Stimulated activated CD8-positive, alpha-beta memory T cell treated with anti-CD3 and anti-CD28 coated beads, Interleukin-4, amount 100 ng/mL, for 1 hour (primary cell): Measurements from ENCODE around the gene CCDC3.
"Not testable (repeated sequence)": the region's sequence is repeated elsewhere in the genome, so short reads cannot be mapped to it uniquely, and the experiment has no call there.

Experiments
- DNase-seq, 2 donors: peaks; one replicate each; pipeline ENCODE4 v3.0.0-alpha.2; 2020; ENCODE audit warnings: low read depth in 2 of 2, low spot score in 1 of 2

The CCDC3 gene

DNA sequence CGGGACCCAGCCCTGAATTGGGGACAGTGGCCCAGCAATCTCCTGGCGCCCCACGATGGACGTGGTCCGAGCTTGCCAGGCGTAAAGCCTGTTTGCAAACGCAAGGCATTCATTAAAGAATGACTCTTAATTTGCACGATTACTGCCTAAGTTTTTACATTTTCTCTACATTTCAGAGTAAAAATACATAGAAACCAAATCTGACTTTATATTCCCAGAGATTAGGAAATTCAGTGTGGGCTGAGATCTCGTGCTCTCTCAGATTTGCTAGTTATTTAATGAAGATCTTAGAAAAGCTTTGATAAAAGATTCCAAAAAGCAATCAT lies 337 bp upstream of the CCDC3 start:
- no peak for DNase-seq

DNA sequence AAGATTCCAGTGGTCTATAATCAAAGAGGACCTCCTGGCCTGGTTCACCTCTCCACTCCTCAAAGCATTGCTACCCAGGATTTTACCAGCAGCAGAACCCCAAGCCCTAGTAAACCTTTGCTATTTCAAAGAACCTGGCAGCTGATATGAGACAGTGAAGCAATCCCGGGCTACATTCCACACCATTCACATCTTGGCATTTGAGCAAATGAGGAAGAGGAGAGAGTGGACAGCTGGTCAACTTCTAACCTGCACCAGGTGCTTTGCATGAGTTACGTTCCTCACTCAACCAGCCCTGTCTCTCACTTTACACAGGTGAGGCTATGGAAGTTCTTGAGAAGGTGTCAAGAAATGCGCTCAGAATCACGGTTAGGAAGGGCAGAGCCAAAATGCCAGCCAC lies 1.1 kb downstream of the CCDC3 start:
- DNase-seq: no peak

DNA sequence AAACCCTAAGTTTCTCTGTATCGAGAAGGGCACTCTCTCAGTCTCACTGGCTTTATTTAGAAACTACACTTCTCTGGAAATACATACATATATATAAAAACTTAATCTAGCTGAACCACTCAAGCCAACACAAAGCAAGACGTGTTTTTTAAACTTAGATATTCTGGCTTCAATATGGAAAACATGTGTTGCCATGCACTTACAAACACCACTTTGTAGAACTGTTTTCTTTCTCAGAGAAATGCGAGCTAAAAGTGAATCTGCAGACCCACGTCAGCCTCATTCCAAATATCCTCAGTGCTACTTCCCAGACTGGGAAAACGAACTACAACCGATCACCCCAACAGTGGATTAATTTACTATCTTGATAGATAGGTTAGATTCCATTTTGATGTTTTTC lies 1.7 kb downstream of the CCDC3 start:
- DNase-seq: no peak

DNA sequence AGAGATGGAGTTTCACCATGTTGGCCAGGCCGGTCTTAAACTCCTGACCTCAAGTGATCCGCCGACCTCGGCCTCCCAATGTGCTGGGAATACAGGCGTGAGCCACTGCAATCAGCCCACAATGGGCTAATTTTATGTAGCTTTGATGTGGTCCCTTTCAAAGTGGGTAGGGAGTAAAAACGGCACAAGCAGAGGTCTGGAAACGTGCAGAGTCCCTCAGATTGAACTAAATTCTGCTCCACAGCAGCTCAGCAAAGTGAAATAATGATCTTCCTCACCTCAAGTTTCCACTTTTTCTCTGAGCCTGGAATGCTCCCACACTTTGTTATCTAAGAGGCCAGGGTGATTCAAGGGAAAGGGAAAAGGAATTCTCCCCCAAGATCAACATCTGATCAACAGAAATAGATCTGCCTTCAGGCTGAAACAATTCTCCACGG lies 6.1 kb downstream of the CCDC3 start:
- no peak for DNase-seq

DNA sequence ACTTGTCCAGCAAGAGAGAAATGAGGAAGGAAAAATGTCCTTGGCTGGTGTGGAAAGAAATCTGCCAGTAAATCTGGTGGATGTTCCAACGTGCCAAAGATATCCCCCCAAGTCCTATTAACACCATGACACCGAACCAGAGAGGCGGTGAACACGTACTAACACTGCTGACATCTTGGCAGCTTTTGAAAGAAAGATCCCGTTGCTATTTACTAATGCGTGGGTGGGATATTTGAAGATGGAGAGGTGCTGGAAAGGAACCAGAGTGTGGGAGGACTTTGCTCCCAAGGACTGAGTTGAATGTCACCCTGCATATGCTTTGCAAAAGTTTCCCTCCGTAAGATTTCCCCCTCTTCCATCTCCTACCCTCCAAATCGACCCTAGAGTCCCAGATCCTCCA lies 7.9 kb downstream of the CCDC3 start:
- DNase-seq: no peak

DNA sequence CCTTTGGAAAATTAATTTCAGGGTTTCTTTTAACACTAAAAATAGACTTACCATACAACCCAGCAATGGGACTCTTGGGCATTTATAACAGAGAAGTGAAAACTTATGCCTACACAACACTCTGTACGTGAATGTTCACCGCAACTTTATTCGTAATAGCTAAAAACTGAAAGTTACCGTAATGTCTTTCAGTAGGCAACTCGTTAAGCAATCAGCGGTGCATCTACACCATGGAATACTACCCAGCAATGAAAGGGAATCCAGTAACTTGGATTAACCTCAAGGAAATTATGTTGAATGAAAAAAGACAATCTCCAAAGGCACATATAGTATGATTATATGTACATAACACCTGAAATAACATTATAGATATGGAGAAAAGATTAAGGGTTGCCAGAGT lies 16.2 kb downstream of the CCDC3 start:
- DNase-seq: no peak

DNA sequence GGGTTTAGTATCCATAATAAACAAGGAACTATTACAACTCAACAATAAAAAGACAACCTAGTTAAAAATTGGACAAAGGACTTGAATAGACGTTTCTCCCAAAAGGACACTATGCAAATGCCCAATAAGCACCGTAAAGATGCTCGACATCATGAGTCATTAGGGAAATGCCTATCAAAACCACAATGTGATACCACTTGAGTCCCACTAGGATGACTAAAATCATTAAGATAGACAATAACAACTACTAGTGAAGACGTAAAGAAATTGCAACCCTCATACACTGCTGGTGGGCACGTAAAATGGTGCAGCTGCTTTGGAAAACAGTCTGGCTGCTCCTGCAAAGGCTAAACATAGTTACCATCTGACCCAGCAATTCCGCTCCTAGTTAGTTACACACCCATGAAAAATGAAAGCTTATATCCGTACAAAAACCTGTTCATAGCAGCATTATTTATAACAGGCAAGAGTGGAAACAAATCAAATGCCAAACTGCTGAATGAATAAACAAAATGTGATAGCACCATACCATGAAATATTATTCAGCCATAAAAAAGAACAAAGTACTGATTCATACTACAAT lies 17.3 kb downstream of the CCDC3 start:
- no peak for DNase-seq

DNA sequence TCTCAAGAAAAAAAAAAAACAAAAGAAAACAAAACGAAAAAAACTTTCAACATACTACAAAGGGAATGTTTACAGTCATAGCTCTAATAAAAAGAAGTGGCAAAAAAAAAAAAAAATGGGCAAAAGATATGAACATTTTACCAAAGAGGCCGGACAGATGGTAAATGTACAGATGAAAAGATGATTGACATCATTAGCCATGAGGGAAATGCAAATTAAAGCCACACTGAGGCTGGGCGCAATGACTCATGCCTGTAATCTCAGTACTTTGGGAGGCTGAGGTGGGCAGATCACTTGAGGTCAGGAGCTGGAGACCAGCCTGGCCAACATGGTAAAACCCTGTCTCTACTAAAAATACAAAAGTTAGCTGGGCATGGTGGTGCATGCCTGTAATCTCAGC lies 17.9 kb downstream of the CCDC3 start:
- DNase-seq: not testable (repeated sequence)

DNA sequence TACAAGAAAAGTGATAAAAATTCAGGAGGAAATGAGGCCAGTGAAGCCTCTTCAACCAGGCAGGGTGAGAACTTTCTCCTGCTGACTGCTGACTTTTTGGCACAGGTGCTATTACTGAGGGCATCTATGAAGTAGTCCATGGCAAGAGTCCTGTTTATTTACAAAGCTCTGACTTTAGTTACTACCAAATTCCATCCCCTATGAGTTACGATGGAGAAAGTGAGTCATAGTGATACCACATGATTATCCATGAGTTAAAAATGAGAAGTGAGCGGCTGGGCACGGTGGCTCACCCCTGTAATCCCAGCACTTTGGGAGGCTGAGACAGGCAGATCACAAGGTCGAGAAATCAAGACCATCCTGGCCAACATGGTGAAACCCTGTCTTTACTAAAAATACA lies 19.9 kb downstream of the CCDC3 start:
- no peak for DNase-seq

DNA sequence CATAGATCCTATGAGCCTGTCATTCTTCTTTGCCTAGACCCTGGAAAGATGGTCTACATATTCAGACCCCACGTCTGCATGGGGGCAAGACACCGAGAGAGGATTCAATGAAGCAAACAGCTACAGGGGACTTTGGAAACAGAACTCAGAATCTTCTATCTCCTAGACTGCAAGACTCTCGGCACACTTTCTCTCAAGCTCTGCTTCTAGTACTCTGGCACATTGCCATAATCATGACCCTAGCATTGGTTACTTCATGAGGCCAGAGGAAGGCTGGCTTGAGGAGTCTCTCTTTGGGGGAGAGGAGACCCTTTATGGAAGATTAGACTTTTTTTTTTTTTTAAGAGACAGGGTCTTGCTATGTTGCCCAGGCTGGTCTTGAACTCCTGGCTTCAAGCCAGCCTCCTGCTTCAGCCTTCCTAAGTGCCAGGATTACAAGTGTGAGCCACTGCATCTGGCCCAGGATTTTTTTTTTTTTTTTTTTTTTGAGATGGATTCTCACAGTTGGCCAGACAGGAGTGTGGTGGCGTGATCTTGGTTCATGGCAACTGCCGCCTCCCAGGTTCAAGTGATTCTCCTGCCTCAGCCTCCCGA lies 20.7 kb downstream of the CCDC3 start:
- DNase-seq: no peak

DNA sequence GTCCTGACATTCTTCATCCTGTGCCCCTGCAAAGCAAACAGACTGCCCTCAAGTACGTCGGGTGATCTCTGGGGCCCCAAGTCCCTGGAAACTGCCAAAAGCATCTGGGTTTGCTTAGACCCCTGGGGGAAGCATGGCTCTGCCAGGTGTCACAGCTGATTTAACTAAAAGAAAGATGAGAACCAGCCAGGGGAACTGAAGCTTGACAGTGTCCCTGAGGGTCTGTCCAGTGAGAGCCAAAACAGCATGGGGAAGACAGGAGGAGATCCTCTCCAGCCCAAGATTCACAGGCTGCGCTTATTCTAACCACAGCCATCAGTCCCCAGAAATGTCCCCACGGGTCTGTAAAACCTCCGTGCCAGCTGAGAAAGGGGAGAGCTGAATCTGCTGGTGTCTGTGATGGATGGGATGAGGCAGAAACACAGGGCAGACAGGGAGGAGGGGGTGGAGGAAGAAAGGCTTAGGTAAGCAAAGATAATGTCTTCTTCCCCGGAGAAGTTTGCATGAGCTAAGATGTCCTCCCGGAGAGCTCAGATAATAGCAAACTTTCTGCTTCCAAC lies 21.3 kb downstream of the CCDC3 start:
- DNase-seq: no peak

DNA sequence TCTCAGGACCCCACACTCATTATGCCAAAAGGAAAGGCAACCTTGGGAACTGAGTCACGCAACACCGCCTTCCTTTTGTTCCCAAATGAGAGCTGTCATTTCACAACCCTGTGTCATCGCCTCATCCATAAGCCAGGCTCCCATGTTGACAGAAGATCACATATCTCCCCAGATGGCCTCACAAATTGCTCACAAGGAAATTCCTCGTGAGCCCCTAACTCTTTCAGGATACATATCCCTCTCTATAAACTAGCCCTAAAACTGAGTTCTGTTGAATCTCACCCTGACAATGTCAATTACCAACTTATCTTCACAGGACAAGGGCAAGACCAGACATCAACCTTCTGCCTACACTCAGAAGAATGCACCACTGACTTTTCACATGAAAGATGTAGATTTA lies 22.6 kb downstream of the CCDC3 start:
- DNase-seq: no peak

DNA sequence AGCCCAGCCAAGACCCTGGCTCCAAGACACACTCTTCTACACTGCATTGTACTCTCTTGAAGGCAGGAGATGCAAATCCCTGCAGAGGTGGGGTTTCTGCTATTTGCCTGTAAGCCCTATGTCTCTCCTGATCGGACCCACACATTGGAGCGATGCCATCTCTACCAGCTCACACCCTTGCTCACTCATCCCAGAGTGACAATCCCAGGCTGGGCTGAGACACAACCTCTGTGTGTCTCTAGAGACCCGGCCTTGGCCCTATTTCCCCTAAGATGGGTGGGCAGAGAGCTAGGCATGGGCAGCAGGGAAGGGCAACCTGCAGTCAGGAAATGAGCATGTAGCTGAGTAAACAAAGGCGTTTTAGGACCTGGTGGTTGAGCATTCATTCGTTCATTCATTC lies 25.6 kb downstream of the CCDC3 start:
- no peak for DNase-seq

DNA sequence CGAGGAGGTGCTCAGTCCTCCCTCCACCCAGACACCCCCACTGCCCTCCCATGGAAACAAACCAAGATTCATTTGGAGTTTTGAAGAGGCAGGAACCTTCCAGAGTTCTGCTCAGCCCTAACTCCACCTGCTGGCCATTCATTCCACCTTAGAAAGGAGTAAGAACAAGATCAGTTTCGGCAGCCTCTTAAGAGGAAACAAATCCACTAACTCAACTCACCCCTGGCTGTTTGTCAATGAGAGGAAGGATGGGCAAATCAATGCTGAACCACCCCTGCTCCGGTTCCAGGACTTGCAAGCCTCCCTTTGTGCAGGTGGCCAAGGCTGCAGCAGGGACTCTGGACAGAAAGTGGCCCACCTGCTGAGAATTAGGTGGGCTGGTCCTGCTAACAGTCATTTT lies 26.2 kb downstream of the CCDC3 start:
- no peak for DNase-seq

DNA sequence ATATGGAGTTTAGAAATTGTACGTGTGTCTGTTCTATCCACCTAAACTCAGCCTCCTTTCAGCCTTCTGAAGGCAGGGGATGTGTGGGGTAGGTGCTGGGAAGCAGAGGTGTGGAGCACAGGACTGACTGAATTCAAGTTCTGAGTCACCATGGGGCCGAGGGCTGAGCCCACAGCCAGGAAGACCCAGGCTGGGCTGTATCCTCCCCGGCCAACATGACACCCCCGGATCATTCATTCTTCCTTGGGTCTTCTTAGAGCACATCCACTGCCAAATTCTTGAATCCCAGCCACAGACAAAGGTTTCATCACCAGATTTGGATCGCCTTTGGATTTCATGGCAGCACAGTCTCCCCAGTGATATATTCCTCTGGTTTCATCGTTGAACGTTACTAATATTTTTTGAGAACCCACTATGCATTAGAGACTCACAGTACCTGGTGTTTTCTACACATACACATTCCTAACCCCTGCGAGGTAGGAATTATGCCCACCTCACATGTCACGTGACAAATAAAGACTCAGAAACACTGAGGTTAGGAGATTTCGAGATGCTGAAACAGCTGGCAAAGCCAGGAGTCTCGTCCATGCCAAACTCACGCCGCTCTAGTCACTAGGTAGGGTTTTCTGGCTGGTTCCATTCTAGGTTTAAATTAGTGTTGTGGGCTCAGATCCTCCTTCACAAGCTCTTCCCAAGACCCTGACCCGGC lies 26.9 kb downstream of the CCDC3 start:
- DNase-seq: no peak

DNA sequence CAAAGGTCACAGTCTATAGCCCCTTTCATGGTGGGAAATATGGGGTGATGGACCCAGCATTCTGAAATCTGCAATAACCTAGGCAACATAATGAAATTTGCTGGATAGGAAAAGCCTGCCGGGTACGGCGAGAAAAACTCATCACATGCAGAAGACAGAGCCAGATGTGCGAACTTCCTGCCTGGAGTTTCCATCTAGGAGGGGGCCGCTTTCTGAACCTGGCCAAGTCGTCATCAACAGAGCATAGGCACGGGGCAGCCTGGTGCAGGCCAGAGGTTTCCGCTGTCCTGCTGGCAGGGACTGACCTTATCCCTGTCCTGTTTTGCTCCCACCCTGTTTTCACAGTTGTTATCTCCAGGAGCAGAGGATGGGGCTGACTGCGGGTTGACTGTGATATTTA lies 27.4 kb downstream of the CCDC3 start:
- DNase-seq: no peak

DNA sequence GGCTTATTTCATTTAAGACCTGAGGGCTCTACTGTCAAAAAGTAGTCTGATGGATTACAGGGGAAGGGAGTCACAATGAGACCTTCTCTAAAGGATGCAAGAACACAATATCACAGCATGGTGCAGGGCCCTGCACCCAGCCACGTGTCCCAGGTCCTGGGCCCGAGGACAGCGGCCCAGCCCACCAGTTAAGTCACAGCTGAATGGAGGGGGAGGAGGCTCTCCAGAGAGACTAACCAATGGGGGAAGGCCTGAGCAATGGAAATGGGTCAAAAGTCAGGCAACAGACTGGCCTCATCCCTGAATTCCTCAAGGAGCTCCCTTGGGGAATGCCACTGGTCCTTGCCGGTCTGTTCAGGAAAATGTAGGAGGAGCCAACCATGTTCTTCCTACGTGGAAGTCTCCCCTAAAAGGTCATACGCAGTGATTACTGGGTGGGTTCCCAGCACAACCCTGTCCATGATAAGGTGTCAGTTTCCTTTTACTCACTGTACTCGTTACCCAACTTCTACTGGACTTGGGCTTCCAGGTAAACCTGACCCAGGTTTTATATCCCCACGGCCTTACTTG lies 28.3 kb downstream of the CCDC3 start:
- DNase-seq: no peak

DNA sequence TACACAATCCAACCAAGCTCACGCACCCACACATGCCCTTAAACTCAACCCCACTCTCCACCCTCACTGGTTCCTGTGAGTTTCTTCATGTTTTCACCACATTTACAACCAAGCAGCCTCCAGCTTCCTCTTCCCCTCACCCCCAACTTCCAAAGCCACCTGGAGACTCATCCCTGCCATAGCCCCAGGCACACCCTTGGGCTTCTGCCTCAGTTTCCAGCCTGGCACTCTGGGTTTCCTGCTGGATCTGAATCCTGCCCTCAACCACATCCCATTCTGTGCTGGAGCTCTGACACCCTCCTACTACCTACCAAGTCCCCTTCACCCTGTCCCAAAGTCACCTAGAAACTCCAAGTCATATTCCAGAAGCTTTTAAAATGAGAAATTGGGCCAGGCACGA lies 29.4 kb downstream of the CCDC3 start:
- DNase-seq: no peak

DNA sequence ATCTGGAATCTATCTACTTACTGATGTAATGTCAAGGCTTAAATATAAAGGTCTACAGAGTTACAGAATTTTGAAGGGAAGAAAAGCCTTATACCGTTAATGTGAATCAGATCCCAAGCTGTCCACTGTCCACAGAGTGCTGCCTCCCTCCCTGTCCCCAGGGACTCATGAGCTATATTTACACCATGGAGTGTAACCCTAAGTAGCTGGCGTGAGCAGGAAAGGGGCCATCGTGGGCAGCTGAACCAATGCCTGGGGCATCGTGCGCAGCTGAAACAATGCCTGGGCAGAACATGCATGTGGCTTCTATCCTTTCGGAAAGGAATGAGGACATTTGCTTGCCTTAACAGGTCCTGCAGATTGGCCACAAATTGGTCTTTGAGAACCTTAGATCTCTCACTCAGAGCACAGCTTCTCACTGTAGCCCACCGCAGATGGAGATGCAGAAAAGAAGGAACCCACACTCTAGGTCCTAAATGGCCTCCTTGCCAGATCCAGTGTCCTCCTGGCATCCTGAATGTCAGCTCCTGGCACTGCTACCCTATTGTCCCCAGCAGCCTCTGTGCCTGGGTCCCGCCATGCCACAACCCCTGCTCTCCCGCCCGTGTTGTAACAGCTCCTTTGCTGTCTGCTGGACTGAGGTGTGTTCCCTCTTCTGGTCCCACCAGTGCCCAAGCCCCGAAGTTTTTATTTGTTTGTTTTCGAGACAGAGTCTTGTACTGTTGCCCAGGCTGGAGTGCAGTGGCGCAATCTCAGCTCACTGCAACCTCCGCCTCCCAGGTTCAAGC lies 30.3 kb downstream of the CCDC3 start:
- no peak for DNase-seq

DNA sequence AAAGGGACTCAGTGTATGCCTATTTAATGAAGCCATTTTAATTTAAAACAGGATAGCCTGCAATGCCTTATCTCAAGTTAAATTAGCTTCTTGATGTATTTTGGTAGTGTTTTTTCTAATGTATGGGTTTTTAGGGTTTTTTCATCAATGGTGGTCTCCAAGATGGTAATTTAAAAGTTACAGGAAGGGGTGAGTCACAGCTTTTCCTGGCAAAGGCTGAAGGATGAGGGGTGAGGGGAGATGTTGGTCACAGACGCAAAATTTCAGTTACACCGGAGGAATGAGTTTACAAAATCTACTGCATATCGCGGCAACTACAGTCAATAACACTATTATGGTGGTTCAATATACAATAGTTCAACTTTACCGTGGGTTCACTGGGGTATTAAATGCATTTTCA lies 31.6 kb downstream of the CCDC3 start:
- no peak for DNase-seq

DNA sequence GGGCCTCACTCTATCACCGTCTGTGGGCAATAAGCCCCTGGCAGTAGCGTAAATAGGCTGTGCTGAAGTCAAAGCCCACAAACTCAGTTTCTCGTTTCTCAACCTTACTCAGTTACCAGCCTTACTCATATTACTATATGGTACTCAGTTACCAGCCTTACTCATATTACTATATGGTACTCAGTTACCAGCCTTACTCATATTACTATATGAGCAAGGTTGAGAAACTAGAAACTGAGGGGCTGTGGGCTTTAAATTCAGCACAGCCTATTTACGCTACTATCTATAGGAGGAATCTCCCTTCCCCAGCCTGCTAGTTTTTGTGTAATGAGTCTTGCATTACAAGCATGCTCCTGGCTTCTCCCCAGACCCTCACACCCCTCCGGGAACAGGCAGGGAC lies 35.4 kb downstream of the CCDC3 start:
- no peak for DNase-seq

DNA sequence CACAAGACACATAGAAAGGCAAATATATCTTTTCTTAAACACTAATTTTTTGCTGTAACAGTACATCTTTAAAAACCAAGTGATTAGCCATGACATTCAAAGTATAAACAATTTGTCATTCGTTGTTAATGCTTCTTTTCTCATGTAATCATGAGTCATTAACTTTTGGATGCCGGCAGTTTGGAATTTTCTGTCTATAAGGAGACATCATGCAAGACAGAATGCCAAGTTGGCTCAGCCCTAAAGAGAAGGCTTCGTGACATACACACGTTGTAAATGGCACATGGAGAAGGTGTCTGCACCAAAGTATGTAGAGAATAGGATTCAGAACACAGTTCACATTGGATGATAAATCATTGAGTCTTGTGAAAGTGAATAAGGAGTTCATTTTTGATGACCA lies 35.9 kb downstream of the CCDC3 start:
- DNase-seq: no peak
